HG03354 (cell line): ENCODE results near the gene AMOTL1.
"Not testable (repeated sequence)": the region's sequence is repeated elsewhere in the genome, so short reads cannot be mapped to it uniquely, and the experiment has no call there.

Experiments
- ATAC-seq: cut with Tn5 transposase; IDR thresholded peaks from one replicate; pipeline ENCODE4 v1.9.1; 2021; ENCODE audit warnings: mild to moderate bottlenecking; ENCODE audit not compliant: unreplicated experiment, poor library complexity, severe bottlenecking

AMOTL1 gene

DNA sequence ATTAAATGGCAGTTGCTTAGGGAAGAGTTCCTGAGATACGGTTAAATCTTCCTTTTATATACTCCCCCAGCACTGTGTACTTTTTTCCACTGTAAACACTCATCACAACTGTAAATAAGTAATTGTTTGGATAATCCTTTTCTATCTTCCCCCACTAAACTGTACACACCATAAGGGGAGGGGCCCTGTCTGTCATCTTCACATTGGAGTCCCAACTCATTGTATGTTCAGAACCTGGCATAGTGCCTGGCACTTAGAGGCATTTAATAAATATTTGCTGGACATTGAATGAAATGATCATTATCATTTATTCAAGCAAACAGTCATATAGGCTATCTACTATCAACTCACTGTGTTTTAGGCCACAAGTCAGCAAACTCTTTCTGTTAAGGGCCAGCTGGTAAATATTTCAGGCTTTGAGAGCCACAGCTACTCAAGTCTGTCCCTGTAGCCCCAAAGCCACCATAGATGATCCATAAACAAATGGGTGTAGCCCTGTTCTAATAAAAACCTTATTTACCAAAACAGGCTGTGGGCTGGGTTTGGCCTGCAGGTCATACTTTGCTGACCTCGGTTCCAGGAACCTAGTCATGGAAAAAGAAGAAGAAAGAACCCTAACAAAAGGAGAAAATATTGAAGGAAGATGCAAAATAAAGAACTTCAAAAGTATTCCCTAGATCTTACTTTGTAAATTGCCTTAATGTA lies 70.0 kb downstream of the AMOTL1 start:
- no peak for ATAC-seq

GRCh38 chr11:94840209-94840608 lies 72.1 kb downstream of the AMOTL1 start:
- no peak for ATAC-seq

DNA sequence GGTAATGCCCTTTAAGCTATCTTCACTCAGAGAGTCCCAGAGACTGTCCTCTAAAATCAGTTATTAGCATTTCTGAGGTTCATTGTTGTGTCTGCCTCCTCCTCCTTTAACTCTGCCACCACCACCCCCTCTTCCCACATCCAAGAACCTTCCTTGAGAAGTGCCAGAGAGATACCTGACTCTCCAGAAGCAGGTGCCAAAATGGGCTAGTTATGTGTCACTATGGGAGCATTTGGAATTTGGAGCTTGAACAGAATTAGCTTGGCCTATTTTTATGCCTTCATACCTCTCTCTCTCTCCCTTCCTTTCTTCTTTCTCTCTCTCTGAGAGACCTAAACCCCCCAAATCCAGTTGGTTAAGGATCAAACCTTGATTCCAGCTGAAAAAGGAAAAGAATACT lies 75.9 kb downstream of the AMOTL1 start:
- ATAC-seq = no peak

GRCh38 chr11:94845622-94846021 lies 77.5 kb downstream of the AMOTL1 start:
- ATAC-seq = no peak

GRCh38 chr11:94849839-94850238 lies 81.7 kb downstream of the AMOTL1 start:
- no peak for ATAC-seq

DNA sequence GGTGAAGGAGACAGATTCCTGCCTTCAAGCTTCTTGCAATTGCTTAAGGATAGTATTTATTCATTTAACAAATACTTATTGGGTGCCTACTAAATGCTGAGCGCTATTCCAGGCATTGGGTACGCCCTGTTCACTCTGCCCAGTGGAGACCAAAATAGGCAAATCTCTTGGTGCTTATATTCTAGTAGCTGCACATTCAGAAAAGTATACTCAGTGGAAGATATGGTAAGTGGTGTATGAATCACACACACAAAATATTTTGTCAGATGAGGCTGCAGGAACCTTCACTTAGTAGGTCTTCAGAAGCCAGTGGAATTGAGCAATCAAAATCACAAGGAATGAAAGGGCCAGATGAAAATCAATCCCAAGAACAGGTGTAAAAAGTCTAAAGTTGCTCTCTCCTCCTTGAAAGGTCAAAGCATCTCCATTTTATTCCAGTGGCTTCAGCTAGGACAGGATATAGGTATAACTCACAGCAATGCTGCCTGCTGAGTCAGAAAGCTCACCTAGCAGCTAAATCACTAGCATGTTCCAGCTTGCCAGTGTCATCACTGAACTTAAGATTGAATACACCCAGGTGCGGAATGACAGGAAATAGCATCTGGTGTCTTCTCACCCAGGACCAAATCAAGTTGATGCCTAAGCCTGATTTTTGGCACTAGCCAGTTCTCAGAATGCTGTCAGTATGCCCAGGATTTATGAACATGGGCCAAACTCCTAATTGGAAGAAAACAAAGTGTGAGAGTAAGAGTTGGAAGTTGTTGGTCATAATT lies 83.9 kb downstream of the AMOTL1 start:
- no peak for ATAC-seq

GRCh38 chr11:94853288-94853687 lies 85.1 kb downstream of the AMOTL1 start:
- ATAC-seq = not testable (repeated sequence)

DNA sequence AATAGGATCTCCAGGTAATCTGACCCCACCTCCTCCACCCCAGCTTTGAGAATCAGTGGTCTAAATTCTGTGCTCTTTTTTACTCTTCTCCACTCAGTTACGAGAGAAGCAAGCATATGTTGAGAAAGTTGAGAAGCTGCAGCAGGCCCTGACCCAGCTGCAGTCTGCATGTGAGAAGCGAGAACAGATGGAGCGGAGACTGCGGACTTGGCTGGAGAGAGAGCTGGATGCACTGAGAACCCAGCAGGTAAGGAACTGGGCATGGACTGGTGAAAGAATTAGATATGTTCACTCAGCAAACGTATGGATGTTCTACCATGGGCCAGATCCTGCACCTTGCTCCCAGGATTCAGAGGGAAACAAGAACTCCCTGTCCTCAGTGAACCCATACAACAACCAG lies 85.7 kb downstream of the AMOTL1 start:
- ATAC-seq = no peak

- ATAC-seq = no peak
These were observed 86.8 kb downstream of the AMOTL1 start for GRCh38 chr11:94854770-94855633.

- no peak for ATAC-seq
These were observed 87.5 kb downstream of the AMOTL1 start for GRCh38 chr11:94855666-94856065.

DNA sequence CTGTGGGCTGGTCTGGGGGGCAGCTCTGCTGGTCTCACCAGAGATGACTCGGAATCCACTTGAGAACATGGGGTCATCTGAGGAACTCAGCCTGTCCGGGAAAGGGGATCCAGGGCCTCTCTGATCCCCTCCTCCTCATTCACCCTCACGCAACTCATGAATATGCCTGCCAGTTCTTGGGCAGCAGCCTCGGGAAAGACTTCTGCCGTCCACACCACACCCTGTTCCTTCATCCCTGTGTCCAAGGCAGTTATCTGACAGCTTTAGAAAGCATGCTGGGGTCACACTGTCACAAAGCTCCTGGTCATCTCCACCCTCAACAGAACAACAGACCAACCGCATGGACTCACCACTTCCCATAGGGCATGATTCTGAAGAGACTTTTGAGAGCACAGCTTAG lies 88.3 kb downstream of the AMOTL1 start:
- no peak for ATAC-seq

GRCh38 chr11:94857337-94857736 lies 89.2 kb downstream of the AMOTL1 start:
- ATAC-seq = no peak

GRCh38 chr11:94858012-94858705 lies 90.0 kb downstream of the AMOTL1 start:
- no peak for ATAC-seq

DNA sequence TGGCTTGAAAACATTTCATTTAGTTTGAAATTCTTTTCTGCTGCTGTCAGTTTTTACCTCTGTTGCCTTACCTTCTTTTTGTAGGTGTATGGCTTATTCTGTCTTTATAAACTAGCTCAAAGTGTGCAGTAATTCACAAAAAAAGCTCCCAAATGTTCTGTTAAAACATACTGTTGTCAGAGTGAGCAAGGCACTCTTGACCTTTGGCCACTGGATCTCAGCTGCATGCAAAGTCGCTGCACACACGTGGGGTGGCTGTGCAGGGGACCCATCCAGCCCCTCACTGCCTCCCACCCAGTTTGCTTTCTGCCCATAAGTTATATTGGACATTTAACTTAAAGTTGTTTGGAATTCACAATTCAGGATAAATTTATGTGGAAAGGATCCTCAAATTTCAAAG lies 92.2 kb downstream of the AMOTL1 start:
- ATAC-seq = no peak

- ATAC-seq = no peak
These were observed 93.2 kb downstream of the AMOTL1 start for GRCh38 chr11:94861306-94861845.

- no peak for ATAC-seq
These were observed 95.0 kb downstream of the AMOTL1 start for GRCh38 chr11:94862926-94863880.

DNA sequence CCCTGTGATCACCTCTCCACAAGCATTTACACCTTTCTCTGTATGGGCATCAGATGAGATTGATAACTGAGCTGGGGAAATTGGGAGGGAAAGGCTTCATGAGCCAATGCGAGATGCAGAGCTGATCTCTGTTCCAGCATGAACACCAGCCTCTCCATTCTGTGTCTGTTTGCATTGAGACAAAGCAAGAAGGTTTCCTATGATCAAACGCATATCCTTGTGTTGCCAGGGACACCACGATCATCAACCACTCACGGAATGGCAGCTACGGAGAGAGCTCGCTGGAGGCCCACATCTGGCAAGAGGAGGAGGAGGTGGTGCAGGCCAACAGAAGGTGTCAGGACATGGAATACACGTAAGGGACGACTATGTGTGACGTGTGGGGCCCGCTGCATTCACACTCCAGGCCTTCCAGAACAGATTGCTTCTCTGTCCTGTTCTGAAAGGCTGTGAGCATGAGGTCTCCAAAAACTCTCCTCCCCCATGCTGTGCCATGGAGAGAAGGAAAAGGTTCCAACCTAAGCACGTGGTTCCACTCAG lies 96.4 kb downstream of the AMOTL1 start:
- no peak for ATAC-seq

DNA sequence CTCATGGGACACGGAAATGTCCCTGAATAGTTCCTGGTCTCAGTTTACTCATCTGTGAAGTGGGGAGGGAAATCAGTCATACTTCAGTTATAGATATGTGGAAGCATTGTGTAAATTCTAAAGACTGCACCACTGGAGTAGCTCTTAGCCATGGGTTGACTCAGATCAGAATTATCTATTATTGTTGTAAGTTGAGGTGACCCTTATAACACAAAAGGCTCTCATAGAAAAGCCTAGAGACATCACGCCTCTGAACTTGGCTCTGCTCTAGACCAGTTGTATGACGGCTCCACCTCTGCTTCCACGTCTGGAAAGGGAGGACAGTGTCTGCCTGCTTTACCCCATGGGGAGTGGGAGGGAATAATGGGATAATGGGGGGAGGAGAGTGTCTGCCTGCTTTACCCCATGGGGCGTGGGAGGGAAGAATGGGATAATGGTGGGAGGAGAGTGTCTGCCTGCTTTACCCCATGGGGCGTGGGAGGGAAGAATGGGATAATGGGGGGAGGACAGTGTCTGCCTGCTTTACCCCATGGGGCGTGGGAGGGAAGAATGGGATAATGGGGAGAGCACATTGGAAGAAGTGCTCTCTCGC lies 98.2 kb downstream of the AMOTL1 start:
- no peak for ATAC-seq
